ENCODE results near the gene SH2D2A.

DNA sequence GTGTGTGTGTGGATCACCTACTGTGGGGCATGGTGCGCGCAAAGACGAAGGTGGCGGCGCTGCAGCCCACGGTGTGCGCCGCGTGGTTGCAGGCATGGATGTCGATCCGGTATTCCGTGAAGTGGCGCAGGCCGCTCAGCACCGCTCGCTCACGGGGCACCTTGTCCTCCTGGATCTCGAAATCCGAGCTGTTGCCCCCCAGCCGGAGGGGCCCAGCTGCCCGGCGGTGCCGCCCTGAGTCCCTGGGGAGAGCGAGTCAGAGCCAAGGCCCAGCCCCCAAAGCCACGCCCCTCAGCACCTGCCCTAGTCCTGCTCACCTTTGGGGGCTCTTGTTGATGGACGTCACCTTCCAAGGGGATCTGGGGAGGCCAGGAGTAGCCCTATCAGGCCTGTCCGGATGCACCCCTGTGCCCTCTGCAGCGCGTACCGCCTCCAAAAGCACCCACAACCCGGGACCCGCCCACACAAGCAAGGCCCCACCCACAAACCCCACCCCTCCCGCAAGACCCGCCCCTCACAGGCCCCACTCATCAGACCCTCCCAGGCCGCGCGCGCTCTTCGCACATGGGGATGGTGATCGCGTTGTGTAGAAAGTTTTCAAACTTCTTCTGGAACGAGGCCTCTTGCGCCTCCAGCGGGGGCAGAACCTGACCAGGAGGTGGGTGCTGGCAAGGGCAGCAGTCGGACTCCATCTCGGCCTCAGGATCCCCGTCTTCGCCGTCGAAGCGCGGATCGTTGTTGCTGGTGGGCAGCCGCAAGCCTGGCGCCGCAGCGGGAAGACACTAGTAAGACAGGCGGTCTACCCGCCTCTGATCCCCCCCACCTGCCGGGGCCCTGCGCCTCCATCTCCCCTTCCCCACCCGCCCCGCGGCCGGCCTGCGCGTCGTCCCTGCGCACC lies 28.7 kb upstream of the SH2D2A start:
- TF ChIP-seq, protein P1, sequence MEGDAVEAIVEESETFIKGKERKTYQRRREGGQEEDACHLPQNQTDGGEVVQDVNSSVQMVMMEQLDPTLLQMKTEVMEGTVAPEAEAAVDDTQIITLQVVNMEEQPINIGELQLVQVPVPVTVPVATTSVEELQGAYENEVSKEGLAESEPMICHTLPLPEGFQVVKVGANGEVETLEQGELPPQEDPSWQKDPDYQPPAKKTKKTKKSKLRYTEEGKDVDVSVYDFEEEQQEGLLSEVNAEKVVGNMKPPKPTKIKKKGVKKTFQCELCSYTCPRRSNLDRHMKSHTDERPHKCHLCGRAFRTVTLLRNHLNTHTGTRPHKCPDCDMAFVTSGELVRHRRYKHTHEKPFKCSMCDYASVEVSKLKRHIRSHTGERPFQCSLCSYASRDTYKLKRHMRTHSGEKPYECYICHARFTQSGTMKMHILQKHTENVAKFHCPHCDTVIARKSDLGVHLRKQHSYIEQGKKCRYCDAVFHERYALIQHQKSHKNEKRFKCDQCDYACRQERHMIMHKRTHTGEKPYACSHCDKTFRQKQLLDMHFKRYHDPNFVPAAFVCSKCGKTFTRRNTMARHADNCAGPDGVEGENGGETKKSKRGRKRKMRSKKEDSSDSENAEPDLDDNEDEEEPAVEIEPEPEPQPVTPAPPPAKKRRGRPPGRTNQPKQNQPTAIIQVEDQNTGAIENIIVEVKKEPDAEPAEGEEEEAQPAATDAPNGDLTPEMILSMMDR (IDR thresholded peaks at IDR 0.05), result peak; percentile 40
- no peak for TF ChIP-seq ZFX (IDR thresholded peaks at IDR 0.05; ENCODE audit: borderline replicate concordance)
